Activated T-helper 9 cell treated with anti-CD3 and anti-CD28 coated beads, Interleukin-2, amount 50 U/mL, for 16 hours (primary cell): ENCODE results near the gene PJA1.

Source experiments
- DNase-seq: peaks from one replicate; pipeline ENCODE4 v3.0.0-alpha.2; 2020; ENCODE audit warnings: low read depth

Gene PJA1

DNA sequence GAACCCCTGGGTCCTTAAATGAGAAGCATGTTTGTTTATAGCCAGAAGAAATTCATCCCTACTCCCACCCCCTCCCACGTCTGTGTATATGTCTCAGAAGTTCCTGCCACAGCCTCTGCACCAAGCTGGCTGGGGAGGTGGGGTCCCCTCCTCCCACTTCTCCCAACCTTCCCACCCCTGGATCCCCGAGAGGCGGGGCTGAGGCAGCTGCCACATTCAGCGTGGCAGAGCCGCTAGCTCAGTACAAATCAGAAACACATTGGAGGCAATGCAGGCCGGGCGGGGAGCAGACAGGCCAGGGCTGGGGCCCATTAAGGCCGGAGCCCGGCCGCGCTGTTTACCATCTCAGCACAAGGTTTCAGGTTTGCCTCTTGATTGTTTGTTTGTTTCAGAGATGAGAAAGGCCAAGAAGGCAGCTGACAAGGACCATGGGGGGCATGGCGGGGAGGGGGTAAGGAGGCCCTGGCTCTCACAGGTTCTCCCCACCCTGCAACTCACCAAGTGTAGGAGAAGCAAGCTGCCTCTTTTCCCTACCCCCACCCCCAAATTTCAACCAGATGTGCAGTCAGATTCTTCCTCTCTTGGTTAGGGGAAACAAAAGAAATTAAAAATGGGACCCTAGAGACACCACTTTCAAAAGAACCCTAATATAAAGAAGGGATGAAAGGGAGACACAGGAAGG is 22.3 kb downstream of the PJA1 start:
- no peak for DNase-seq

DNA sequence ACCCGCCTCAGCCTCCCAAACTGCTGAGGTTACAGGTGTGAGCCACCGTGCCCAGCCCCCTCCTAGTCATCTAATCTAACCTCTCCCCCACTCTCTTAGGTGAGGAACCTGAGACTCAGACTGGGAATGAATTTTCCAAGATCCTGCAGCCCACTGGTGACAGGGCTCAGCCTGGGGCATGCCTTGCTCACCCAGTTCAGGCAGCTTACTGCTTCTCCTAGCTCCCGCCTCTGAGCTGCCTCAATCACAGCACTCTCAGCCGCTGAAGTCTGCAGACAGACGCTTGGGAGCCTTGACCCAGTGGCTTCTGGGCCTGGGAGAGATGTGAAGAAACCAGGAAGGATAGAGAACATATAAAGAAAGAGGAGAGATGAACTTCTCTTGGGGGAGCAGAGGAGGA is 24.4 kb downstream of the PJA1 start:
- DNase-seq = no peak

DNA sequence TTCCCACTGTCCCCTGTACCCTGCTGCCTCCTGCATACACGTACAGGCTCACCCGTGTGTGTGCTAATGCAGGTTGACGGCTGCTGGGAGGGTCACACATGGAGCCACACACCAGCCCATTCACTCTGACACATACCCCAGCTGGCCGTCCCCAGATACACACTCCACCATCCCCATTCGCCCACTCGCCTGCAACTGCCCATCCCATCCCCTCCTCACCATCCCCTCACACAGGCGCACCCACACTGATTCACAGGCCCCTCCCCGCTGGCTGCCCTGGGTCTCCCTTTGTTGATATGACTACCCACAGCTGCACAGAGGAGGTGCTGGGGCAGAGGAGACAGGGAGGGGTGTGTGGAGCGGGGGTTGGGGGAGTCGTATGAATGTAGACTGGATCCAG is 25.7 kb downstream of the PJA1 start:
- DNase-seq = no peak

DNA sequence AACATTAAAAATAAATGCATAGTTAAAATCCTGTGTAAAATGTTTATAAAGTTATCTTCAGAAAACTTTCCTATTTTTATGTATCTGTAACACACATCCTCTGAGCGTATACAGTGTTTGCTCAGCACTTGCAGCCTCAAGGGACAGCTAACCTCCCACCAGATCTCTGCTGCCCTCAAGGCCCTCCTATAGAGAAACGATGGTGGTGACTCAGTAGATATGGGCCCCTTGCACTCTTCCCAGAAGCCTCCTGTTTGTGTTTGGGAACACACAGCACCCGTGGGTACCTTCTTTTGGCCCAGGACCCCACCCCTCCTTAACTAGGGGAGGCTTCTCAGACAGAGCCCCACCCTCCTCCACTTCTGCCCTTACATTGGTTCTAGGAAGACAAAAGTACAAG is 26.7 kb downstream of the PJA1 start:
- DNase-seq = no peak

DNA sequence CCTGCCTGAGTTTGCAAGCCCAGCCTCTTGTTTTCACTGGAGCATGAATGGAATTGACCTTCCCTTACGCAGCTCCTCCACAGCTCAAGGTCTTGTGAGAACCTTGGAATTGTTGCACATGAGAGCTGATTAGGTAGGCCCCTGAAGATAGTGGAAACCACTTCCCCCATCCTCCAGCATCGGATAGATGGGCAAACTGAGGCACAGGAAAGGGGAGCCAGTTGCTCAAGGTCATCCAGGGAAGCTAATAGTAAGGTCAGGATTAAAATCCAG is 27.2 kb downstream of the PJA1 start:
- DNase-seq = no peak

DNA sequence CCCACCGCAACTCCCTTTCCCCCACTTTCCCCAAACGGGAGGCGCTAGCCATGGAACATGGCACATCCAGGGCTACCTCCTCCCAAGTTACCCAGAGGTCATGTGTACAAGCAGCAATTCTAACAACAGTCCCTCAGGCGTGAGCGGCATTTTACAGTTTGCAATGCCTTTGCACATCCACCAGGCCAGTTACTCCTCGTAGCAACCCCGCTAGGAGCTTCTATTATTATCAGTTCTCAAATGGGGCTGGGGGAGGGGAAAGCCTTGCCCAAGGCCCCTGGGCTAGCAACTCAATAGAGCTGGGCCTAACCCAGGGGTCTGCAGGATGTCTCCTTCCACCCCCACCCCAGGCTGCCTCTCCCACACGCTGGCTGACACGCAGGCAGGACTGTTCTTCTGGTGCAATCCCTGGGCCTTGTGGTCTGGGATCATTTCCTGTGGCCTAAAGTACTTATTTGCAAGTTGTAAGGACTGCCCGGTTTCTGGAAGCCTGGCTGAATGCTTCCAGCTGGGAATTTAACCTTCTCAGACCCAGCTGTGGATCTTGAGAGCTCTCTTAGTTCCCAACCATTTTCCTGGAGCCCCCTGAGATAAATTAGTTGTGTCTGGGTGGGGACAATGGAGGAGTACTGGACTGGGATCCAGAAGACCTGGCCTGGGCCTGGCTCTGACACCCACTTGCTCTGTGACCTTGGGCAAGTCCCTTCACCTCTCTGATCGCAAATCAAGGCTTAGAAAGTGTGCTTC is 27.7 kb downstream of the PJA1 start:
- no peak for DNase-seq

DNA sequence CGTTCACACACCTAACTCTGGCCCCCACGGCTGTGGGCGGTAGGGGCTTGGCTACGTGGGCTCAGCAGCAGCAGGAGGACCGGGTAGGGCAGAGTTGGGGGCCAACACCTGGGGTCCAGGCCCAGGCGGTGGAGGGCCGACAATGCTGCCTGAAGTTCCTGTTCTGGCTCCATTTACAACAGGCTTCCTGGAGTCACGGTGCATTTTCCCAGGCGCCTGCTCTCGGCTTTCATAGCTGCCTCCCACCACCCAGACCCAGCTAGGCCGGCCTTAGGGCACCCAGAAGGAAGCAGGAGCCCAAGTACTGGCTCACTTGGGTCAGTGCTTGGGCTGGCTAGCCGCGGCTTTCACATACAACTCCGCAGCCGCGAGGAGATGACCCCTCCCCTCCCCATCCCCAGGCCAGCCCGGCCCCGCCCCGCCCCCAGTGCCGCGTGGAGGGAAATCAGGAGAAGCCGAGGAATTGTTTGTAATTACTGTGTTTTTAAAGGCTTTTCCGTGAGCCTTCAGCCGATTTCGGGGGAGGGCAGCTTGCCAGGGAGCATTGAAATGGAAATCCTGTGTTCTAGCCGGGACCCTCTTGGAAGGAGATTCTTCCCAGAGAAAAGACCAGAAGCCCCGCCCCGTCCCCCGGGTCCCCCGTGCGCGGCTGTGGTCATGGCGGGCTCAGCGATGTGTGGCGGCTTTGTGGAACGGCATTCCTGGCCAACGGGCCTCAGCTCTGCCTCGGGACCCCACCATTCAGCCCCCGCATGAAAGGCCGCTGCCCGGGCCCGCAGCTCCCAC is 28.5 kb downstream of the PJA1 start:
- no peak for DNase-seq

DNA sequence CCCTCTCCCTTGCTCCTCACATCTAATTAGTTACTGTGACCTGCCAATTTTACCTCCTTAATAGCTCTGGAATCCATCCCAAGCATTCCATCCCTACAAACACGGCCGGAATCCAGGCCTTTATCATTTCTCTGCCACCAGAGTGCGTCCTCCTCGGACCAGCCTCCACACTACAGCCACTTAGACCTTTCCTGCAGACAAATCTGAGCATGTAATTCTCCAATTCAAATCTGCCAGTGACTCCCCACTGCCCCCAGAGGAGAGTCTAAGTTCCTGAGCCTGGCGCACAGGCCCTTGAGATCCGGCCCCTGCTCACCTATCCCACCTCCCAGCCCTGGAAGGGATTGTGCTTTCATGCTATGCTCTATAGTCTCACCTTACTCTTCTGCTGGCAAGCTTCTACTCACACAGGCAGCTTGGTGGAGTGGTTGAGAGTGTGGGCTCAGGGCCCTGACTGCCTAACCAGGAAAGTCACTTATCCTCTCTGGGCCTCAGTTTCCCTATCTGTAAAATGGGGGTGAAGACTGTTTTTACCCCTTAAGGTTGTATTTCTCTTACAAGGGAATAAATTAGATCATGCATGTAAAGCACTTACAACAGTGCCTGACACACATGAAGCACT is 31.2 kb downstream of the PJA1 start:
- no peak for DNase-seq

DNA sequence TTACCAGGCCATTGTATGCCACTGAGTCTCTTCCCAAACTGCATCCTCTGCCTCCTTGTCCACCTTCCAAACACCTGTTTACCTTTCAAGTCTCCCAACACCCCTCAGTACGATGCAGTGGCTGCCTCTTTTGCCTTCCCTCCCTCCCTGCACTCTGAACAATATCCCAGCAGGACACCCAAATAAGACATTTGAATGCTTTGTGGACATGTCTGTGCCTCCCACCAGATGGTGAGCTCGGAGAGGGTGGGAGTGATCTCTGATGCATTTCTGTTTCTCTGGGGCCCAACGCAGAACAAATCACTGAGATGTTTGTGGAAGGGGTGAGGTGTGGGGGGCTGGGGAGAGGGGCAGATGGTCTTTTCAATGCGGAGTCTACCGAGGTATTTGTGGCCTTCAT is 33.4 kb downstream of the PJA1 start:
- no peak for DNase-seq

DNA sequence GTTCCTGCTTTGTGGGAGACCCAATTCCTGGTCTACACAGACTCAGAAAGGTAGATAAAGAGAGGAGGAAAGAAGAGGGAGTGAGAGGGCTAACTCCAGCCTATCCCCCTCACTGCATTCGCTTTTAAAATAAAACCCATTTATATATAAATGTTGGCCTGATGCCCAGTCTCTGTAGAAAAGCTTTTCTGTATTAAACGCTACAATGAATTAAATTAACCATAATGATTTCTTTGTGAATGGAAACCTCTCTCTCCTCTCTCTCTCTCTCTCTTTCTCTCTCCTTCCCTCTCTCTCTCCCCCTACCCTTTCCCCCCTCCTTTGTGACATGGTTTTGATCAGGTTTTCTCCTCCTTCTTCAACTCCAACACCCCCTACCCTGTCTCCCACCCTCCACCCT is 34.8 kb downstream of the PJA1 start:
- no peak for DNase-seq

DNA sequence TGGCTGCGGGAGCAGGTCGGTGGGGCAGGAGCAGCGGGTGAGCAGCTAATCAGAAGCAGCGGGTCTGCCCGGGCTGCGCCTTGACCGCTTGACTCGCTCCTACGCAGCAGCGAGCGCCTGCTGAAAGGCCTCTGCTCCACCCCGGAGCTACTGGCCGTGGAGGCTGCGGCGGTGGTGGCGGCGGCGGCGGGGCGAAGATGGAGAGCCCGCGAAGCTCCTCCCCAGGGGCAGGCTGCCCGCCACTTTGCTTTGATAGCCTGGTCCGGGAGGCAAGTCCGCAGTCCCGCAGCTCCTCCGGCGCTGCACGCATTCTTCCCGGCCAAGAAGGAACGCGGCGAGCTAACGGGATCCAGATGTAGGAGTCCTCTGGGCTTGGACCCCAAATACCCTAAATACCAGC is 36.7 kb downstream of the PJA1 start:
- no peak for DNase-seq

DNA sequence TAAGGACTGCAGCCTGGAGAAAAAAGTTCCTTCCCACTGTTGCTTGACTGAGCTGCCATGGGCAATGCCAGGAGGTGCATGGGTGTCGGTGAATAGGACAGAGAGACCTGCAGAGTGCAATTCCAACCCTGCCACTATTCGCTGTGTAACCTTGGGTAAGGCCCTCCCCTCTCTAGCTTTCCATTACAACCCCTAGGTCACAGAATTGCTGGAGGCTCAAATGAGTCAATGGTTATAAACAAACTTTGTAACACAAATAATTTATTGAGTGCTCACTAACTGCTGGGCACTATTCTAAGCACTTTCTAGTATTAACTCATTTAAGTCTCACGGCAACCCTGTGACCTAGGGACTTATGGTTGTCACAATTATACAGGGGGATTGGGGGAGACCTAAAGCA is 37.8 kb downstream of the PJA1 start:
- no peak for DNase-seq

DNA sequence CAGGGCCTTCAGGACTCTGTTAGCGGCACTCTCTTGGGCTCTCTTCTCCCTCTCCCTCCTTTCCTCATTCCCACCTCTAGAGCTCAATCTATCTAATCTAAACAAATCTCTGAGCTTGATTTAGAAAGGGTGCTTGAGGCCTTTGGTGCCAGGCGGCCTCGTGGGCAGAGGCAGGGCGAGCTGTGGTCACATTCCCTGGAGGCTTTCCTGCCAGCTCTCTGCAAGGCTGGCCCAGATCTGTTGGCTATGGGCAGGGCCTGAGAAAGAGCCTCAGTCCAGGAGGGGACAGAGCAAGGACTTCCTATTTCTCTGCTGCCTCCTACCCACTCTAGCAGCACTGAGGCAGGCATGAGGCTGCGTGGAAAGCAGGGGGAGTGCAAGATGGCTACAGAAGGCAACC is 38.6 kb downstream of the PJA1 start:
- DNase-seq = no peak

DNA sequence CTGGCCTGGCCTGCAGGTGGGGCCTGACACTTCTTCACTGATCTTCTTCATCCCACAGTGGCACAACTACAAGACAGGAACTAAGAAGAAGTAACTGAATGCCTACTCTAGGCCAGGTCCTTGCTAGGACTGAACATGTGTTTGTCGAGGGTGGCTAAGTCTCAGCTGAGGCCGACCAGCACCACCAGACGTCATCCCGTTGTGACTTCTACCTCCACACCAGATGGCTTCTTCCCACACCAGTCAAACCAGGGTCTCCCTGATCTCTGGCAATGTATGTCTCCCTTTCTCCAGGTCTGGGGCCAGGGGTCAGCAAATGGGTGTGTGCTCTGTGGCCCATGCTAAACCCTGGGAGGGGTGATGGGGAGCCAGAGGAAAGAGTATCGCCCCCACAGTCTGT is 40.2 kb downstream of the PJA1 start:
- no peak for DNase-seq

DNA sequence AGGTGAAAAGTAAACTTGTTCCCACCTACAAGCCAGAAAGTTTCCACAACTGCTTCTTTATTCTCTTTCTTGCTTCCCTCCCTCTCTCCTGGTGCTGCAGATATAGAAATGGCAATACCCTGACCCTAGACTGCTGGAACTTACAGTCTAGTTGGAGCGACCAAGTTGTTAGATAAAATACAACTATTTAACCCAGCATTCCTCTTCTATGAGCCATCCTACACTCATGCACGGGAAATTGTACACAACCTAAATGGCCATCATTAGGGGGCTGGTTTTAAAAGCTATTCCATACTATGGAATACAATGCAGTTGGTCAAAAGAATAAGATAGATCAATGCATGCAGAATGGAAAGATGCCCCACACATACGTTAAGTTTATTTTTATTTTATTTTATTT is 41.1 kb downstream of the PJA1 start:
- no peak for DNase-seq

DNA sequence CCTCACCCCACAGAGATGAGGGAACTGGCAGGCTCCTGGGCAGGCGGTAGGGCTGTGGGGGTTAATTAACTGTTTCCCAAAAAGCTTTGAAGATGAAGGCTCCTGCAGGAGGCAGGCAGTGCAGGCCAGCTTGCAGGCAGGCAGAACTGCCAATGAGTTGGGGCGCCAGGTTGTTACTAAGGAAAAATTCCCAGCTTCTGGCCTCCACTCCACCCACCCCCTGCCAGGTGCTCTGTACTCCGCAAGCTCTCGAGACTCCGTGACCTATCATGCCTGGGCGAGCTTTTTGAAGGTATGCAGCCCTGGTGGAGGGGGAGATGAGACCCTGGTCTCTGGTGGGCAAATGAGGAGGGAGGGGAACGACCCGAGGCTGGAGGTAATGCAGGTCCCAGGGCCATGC is 41.8 kb downstream of the PJA1 start:
- no peak for DNase-seq

DNA sequence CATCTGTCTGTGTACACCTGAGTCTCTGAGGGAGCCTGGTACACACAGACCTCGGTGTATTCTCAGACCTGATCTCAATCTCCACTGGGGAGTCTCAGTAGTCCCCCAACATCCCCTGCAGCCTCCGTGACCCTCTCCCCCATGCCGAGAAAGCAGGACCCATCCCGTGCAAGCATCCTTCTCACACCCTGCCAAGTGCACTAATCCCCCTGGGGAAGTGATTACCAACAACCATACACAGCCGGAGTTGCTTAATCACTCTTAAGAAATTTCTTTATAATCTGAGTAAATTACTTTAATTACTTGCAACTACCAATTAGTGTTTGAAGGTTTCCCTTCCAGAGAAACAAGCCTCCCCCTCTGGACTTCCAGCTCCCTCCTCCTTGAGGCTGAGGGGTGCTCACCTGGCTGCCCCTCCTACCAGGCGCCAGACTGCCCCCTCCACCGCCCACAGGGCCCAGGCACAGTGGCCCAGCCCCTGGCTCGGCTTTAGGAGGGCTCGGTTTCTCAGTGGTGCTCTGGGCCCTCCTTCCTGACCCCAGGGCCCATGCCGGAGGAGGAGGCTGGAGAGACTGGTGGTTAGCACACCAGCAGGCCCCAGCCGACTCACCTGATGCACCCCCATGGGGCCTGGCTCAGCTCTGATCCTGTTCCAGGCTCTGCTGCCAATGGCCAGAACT is 43.8 kb downstream of the PJA1 start:
- DNase-seq = no peak

DNA sequence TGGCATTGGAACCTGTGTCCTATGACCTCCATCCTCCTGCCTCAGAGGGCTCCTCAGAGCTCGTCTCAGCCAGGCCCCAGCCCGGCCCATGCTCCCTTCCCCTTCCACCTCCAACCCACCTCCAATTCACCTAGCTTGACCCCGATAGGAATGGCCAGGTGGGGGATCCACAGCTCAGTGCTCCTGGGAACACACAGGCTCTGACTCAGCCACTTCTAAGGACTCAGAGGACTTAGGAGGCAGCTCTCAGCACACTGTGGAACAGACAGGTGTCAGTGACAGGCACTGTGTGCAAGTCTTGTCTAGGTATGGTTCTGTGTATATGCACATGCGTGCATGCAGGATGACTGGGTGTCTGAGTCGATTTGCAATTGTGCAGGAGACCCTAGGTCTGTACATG is 44.8 kb downstream of the PJA1 start:
- no peak for DNase-seq

DNA sequence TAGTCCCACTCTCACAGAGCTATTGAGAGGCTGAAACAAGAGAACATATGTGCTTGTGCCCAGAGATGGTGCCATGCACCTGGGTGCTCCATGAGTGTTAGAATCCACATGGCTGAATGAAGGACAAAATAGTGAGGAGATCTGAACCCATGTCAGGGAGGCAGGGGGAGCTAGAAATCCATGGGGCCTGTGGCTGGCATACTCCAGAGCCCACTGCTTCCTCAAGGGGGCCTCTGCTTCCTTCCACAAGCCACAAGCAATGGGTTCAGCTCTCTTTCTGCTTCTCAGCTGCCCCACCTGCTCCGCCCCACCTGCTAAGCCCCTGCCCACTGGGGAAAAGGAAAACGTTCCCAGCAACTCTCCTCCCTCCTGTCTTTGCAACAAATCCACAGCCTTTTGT is 46.1 kb downstream of the PJA1 start:
- DNase-seq = no peak

DNA sequence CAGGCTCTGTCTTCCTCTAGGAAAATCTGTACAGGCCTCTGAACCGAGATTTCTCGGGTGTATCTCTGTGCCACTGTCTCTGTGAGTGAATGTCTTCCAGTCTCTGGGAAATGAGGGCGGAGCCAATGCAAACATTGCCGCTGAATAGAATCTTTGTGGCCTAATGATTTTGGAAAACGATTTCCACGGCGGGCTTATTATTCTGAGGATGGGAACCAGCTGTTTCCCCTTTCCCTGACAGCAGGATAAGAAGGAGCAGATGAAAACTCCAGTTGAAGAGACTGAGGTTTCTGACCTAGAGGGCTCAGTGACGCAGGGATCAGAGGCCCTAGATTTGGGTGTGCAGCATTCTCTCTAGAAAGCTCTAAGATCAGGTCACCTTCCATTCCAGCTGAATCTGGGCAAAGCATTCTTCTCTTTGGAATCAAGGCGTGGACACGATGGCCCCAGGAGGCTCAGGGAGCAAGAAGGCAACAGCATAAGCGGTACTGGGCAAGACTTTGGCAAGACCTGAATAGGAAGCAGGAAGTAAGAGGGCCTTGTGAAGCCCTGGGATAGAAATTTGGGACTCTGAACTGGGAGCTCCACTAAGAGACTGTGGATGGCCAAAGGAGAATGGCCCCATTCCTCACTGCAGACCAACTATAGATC is 47.3 kb downstream of the PJA1 start:
- no peak for DNase-seq

DNA sequence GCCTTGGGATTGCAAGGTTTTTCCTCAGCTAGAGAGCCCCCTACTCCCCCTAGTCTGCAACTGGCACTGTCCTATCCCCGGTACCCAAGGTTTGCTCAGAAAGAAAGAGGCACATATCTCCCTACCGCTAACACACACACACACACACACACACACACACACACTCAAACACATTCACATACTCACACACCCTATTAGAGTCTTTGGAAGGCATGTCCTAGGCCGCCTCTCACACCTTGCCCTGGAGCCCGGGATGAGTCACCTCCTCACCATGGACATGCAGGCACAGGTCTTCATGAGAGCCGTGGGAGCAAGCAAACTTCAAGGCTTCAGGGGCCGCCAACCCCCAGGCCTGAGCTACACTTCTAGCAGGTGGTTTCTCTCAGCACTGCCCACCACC is 49.2 kb downstream of the PJA1 start:
- DNase-seq = no peak

DNA sequence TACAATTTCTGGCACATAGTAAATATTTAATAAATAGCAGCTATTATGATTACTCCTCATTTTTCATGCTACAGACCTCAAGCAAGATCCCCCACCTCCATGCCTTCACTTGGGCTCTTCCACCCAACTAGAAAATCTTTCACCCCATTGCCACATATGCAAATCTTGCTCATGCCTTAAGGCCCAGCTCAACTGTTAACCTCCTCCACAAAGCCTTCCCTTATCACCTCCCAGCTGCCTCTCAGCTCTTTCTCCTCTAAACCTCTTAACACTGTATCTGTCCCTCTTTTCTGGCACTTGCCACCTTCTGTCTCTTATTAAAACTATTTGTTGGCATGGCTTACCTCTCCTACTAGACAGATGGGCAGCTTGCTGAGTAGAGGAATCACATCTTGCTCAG is 51.5 kb downstream of the PJA1 start:
- DNase-seq = no peak
